HEK293T (cell line): ENCODE results near the gene HAPLN2.

Source experiments
- BHLHE40 ChIP-seq: fragments of 450-650 bp; IDR thresholded peaks from 2 replicates; pipeline ENCODE4 v1.6.1; 2016; ENCODE audit warnings: mild to moderate bottlenecking, moderate library complexity, borderline replicate concordance
- PKNOX1 ChIP-seq: fragments of 450-650 bp; IDR thresholded peaks from 2 replicates; pipeline ENCODE4 v1.6.1; 2016

- TF ChIP-seq PKNOX1 = no peak
- no peak for TF ChIP-seq BHLHE40
Measured at GRCh38 chr1:156629823-156630449, 10.7 kb downstream of the HAPLN2 start.
